SK-N-SH treated with all-trans-retinoic acid at 6 μM for 48 hours (cell line): ENCODE results near the gene ADIRF.
A peak's percentile ranks its signal among the peaks of the same experiment; 100 is the strongest.
"Not testable (repeated sequence)": the region's sequence is repeated elsewhere in the genome, so short reads cannot be mapped to it uniquely, and the experiment has no call there.

Experiments used
- ATAC-seq: fragments of 200-7000 bp; cut with Tn5 transposase; 3 replicates; pipeline ENCODE4 v1.9.1; 2020; ENCODE audit warnings: mild to moderate bottlenecking, moderate library complexity
- ARNTL ChIP-seq: fragments of 450-650 bp; formaldehyde crosslinking; IDR thresholded peaks from 2 replicates; pipeline ENCODE4 v1.5.0; 2020; ENCODE audit warnings: low read depth, mild to moderate bottlenecking, moderate library complexity, borderline replicate concordance
- BACH2 ChIP-seq: fragments of 250-450 bp; sonication (Bioruptor Pico); IDR thresholded peaks from 2 replicates; pipeline ENCODE4 v1.9.0; 2021; ENCODE audit warnings: mild to moderate bottlenecking, borderline replicate concordance
- CSDC2 ChIP-seq: fragments of 250-450 bp; sonication (Bioruptor Pico); IDR thresholded peaks from 2 replicates; pipeline ENCODE4 v1.5.0; 2020; ENCODE audit warnings: mild to moderate bottlenecking, moderate library complexity
- GLIS3 ChIP-seq: fragments of 250-450 bp; sonication (Bioruptor Pico); IDR thresholded peaks from 2 replicates; pipeline ENCODE4 v1.5.0; 2020; ENCODE audit warnings: mild to moderate bottlenecking, moderate library complexity
- ISL1 ChIP-seq: fragments of 250-450 bp; sonication (Bioruptor Pico); IDR thresholded peaks from 2 replicates; pipeline ENCODE4 v2.1.2; 2022; ENCODE audit warnings: mild to moderate bottlenecking, moderate library complexity
- OSR1 ChIP-seq: fragments of 250-450 bp; sonication (Bioruptor Pico); IDR thresholded peaks from 2 replicates; pipeline ENCODE4 v1.8.0; 2022; ENCODE audit warnings: moderate library complexity, mild to moderate bottlenecking, inconsistent platforms
- POU6F1 ChIP-seq: fragments of 250-450 bp; sonication (Bioruptor Pico); IDR thresholded peaks from 2 replicates; pipeline ENCODE4 v1.8.0; 2021; ENCODE audit warnings: low read depth, mild to moderate bottlenecking, moderate library complexity, borderline replicate concordance
- PPARA ChIP-seq: fragments of 250-450 bp; sonication (Bioruptor Pico); IDR thresholded peaks from 2 replicates; pipeline ENCODE4 v1.5.0; 2020; ENCODE audit warnings: mild to moderate bottlenecking, borderline replicate concordance
- SNAI2 ChIP-seq: fragments of 250-450 bp; sonication (Bioruptor Pico); IDR thresholded peaks from 2 replicates; pipeline ENCODE4 v1.5.0; 2020; ENCODE audit warnings: mild to moderate bottlenecking, moderate library complexity
- TCF4 ChIP-seq: fragments of 250-450 bp; sonication (Bioruptor Pico); IDR thresholded peaks from 2 replicates; pipeline ENCODE4 v1.8.0; 2021; ENCODE audit warnings: mild to moderate bottlenecking, moderate library complexity, borderline replicate concordance
- TSHZ2 ChIP-seq: fragments of 250-450 bp; sonication (Bioruptor Pico); IDR thresholded peaks from 2 replicates; pipeline ENCODE4 v1.5.0; 2020; ENCODE audit warnings: mild to moderate bottlenecking, moderate library complexity
- ZC3H10 ChIP-seq: fragments of 250-450 bp; sonication (Bioruptor Pico); IDR thresholded peaks from 2 replicates; pipeline ENCODE4 v1.5.1; 2021; ENCODE audit warnings: mild to moderate bottlenecking, moderate library complexity
- ZFP3 ChIP-seq: fragments of 250-450 bp; sonication (Bioruptor Pico); IDR thresholded peaks from 2 replicates; pipeline ENCODE4 v1.5.0; 2020; ENCODE audit warnings: mild to moderate bottlenecking, moderate library complexity
- ZFP30 ChIP-seq: fragments of 450-650 bp; formaldehyde crosslinking; IDR thresholded peaks from 2 replicates; pipeline ENCODE4 v1.5.0; 2022; ENCODE audit warnings: mild to moderate bottlenecking, moderate library complexity
- ZNF565 ChIP-seq: fragments of 450-650 bp; formaldehyde crosslinking; conservative IDR thresholded peaks from 2 replicates; pipeline ENCODE4 v1.5.0; 2020; ENCODE audit warnings: low read depth, mild to moderate bottlenecking, moderate library complexity
- ZNF70 ChIP-seq: fragments of 450-650 bp; formaldehyde crosslinking; IDR thresholded peaks from 2 replicates; pipeline ENCODE4 v1.5.0; 2020; ENCODE audit warnings: mild to moderate bottlenecking, moderate library complexity
- TF ChIP-seq, protein P1 (sequence below): fragments of 250-450 bp; sonication (Bioruptor Pico); IDR thresholded peaks from 2 replicates; pipeline ENCODE4 v1.5.1; 2020; ENCODE audit warnings: low read depth, mild to moderate bottlenecking, moderate library complexity
- TF ChIP-seq, protein P2 (sequence below): fragments of 250-450 bp; sonication (Bioruptor Pico); IDR thresholded peaks from 2 replicates; pipeline ENCODE4 v1.5.1; 2021; ENCODE audit warnings: mild to moderate bottlenecking, moderate library complexity

ADIRF gene

GRCh38 chr10:86936661-86937501 is 31.4 kb upstream of the ADIRF start:
- ATAC-seq = peak; percentile 43
- TF ChIP-seq GLIS3 (CRISPR knock-in tag) (no peak), BACH2 (CRISPR knock-in tag) (no peak)

GRCh38 chr10:86937502-86938154 is 30.7 kb upstream of the ADIRF start:
- TF ChIP-seq GLIS3 (CRISPR knock-in tag) (no peak), ZNF70 (CRISPR knock-in tag) (no peak), TCF4 (no peak), CSDC2 (CRISPR knock-in tag) (no peak), POU6F1 (CRISPR knock-in tag) (no peak), SNAI2 (CRISPR knock-in tag) (no peak), ZC3H10 (CRISPR knock-in tag) (no peak), ZFP3 (CRISPR knock-in tag) (no peak), TSHZ2 (CRISPR knock-in tag) (no peak), ISL1 (no peak), PPARA (no peak), BACH2 (CRISPR knock-in tag) (no peak), ZNF565 (CRISPR knock-in tag) (no peak), OSR1 (no peak), ARNTL (CRISPR knock-in tag) (no peak)
- TF ChIP-seq, protein P1, sequence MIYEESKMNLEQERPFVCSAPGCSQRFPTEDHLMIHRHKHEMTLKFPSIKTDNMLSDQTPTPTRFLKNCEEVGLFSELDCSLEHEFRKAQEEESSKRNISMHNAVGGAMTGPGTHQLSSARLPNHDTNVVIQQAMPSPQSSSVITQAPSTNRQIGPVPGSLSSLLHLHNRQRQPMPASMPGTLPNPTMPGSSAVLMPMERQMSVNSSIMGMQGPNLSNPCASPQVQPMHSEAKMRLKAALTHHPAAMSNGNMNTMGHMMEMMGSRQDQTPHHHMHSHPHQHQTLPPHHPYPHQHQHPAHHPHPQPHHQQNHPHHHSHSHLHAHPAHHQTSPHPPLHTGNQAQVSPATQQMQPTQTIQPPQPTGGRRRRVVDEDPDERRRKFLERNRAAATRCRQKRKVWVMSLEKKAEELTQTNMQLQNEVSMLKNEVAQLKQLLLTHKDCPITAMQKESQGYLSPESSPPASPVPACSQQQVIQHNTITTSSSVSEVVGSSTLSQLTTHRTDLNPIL (CRISPR knock-in tag) = no peak
- TF ChIP-seq, protein P2, sequence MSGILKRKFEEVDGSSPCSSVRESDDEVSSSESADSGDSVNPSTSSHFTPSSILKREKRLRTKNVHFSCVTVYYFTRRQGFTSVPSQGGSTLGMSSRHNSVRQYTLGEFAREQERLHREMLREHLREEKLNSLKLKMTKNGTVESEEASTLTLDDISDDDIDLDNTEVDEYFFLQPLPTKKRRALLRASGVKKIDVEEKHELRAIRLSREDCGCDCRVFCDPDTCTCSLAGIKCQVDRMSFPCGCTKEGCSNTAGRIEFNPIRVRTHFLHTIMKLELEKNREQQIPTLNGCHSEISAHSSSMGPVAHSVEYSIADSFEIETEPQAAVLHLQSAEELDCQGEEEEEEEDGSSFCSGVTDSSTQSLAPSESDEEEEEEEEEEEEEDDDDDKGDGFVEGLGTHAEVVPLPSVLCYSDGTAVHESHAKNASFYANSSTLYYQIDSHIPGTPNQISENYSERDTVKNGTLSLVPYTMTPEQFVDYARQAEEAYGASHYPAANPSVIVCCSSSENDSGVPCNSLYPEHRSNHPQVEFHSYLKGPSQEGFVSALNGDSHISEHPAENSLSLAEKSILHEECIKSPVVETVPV (CRISPR knock-in tag) = no peak
- TF ChIP-seq, all 23 proteins: peak for 0
- ATAC-seq = no peak

DNA sequence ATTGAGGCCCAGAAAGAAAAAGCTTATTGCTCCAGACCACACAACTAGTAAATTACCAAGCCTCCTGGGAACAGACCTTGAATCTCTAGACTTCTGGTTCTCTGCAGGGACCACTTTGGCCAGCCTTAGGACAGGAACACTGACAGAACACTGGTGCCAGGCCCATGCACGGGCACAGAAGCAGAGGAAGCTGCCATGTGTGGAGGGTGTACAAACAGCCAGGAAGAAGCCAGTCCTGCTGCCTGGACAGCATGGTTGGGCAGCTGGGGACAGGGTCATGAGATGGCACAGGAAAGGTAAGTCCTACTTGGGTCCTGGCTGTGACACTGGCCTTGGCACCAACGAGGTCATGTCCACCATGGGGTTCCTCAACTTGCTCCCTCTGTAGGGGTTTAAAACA is 30.0 kb upstream of the ADIRF start:
- TF ChIP-seq TSHZ2 (CRISPR knock-in tag) (no peak), POU6F1 (CRISPR knock-in tag) (no peak), PPARA (no peak), ARNTL (CRISPR knock-in tag) (no peak), CSDC2 (CRISPR knock-in tag) (no peak), ZNF70 (CRISPR knock-in tag) (no peak), ZFP3 (CRISPR knock-in tag) (no peak), SNAI2 (CRISPR knock-in tag) (no peak), OSR1 (no peak), ZC3H10 (CRISPR knock-in tag) (no peak), ZNF565 (CRISPR knock-in tag) (no peak), ZFP30 (CRISPR knock-in tag) (no peak)
- TF ChIP-seq, protein P1 (CRISPR knock-in tag) = no peak
- TF ChIP-seq, all 23 proteins: peak for 0
- no peak for ATAC-seq

DNA sequence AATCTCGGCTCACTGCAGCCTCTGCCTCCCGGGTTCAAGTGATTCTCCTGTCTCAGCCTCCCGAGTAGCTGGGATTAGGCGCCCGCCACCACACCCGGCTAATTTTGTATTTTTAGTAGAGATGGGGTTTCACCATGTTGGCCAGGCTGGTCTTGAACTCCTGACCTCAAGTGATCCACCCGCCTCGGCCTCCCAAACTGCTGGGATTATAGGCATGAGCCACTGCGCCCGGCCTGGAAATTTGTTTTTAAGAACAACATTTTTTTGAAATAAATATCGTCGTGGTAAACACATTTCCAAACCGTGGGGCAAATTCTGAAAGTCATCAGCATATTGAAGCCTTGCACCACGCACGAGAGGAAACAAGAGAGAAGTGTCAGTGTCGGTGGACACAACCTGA is 28.2 kb upstream of the ADIRF start:
- ATAC-seq = not testable (repeated sequence)
